Keratinocyte (primary cell): ENCODE data around the gene ELP5. TPM values are rescaled to one million over a fixed set of nuclear protein-coding genes. Genes with fewer than 3 reads are reported as not detected.

Source experiments
- DNase-seq: peaks from one replicate; pipeline ENCODE4 v3.0.0-alpha.2; 2011; ENCODE audit warnings: low read depth, missing footprints, low spot score
- FAIRE-seq: peaks from 2 replicates; lab custom pipeline; 2011; peaks lifted over from hg19 to GRCh38; lab: Jason Lieb, UNC
- H2AFZ ChIP-seq: 2 replicates; pipeline ENCODE4 v1.6.0; 2012; ENCODE audit warnings: low read length, control low read depth, inconsistent platforms; ENCODE audit not compliant: control insufficient read depth
- H3K27ac ChIP-seq: 2 replicates; pipeline ENCODE4 v1.5.1; 2011; ENCODE audit warnings: low read length; ENCODE audit not compliant: control insufficient read depth, insufficient read depth
- H3K27me3 ChIP-seq: 3 replicates; pipeline ENCODE4 v1.6.0; 2011; ENCODE audit warnings: low read length; ENCODE audit not compliant: control insufficient read depth, insufficient read depth; ENCODE audit errors: extremely low read depth
- H3K36me3 ChIP-seq, 2 experiments: 2 replicates in 1 of 2; 3 replicates in 1 of 2; pipeline ENCODE4 v1.5.1; 2011; ENCODE audit warnings: low read length in 2 of 2, mild to moderate bottlenecking in 1 of 2; ENCODE audit not compliant: control insufficient read depth in 2 of 2, insufficient read depth in 2 of 2; ENCODE audit errors: extremely low read depth in 1 of 2
- H3K4me1 ChIP-seq: 3 replicates; pipeline ENCODE4 v1.5.1; 2011; ENCODE audit warnings: low read length; ENCODE audit not compliant: control insufficient read depth, insufficient read depth; ENCODE audit errors: extremely low read depth
- H3K4me2 ChIP-seq: 3 replicates; pipeline ENCODE4 v1.6.0; 2011; ENCODE audit warnings: low read depth, low read length; ENCODE audit not compliant: control insufficient read depth, insufficient read depth; ENCODE audit errors: extremely low read depth
- H3K4me3 ChIP-seq, 3 experiments: fragments of 200-600 bp in 1 of 3; sonication (generic) in 1 of 3; 2 replicates in 2 of 3; 3 replicates in 1 of 3; pipeline ENCODE4 v1.5.1; 2011 to 2016; ENCODE audit warnings: low read length in 3 of 3, mild to moderate bottlenecking in 3 of 3, control low read depth in 2 of 3, inconsistent platforms in 1 of 3, low read depth in 1 of 3, mixed read lengths in 1 of 3, mixed run types in 1 of 3, moderate library complexity in 1 of 3; ENCODE audit not compliant: control insufficient read depth in 2 of 3, insufficient read depth in 2 of 3; ENCODE audit errors: extremely low read depth in 1 of 3
- H3K79me2 ChIP-seq: 2 replicates; pipeline ENCODE4 v1.6.0; 2012; ENCODE audit warnings: low read length; ENCODE audit not compliant: control insufficient read depth, insufficient read depth
- H3K9ac ChIP-seq: 3 replicates; pipeline ENCODE4 v1.6.0; 2011; ENCODE audit warnings: low read length; ENCODE audit not compliant: control insufficient read depth, insufficient read depth; ENCODE audit errors: extremely low read depth
- H3K9me1 ChIP-seq: 3 replicates; pipeline ENCODE4 v1.6.0; 2011; ENCODE audit warnings: low read length; ENCODE audit not compliant: control insufficient read depth, insufficient read depth; ENCODE audit errors: extremely low read depth
- H3K9me3 ChIP-seq: 2 replicates; pipeline ENCODE4 v1.5.1; 2012; ENCODE audit warnings: low read depth, low read length; ENCODE audit not compliant: control insufficient read depth
- H4K20me1 ChIP-seq: 3 replicates; pipeline ENCODE4 v1.6.0; 2011; ENCODE audit warnings: low read length; ENCODE audit not compliant: control insufficient read depth, insufficient read depth; ENCODE audit errors: extremely low read depth
- EZH2 ChIP-seq: IDR thresholded peaks from one replicate; pipeline ENCODE4 v1.6.1; 2012; ENCODE audit warnings: inconsistent platforms, mild to moderate bottlenecking, low read length, moderate library complexity
- dilution Hi-C: fragments of 300-500 bp; cut with MboI; formaldehyde crosslinking; loops from one replicate; pipeline ENCODE4 v1.7.0; 2020; ENCODE audit warnings: low sequenced_read_pairs; ENCODE audit not compliant: extremely low pct_ligation_motif_present
- polyA plus RNA-seq, 5 experiments: library from polyadenylated mRNA; depleted of rRNA in 3 of 5; stranded (reverse) in 3 of 5; stranded (forward) in 1 of 5; unstranded in 1 of 5; fragments of >200 nt; gene quantifications; 1 replicate in 1 of 5; 2 replicates in 3 of 5; 3 replicates in 1 of 5; pipeline versions ENCODE4 v1.2.1 to v1.2.3, GENCODE V29; 2011 to 2012; ENCODE audit warnings: missing spikeins in 2 of 5, low read depth in 1 of 5, low replicate concordance in 1 of 5
- TF ChIP-seq, protein P1 (sequence below), 3 experiments: IDR thresholded peaks in 1 of 3; conservative IDR thresholded peaks in 1 of 3; optimal IDR thresholded peaks in 1 of 3; 2 replicates in 2 of 3; 3 replicates in 1 of 3; pipeline versions ENCODE3 to v1.5.1; 2011; ENCODE audit warnings: low read length in 3 of 3, mild to moderate bottlenecking in 3 of 3, moderate library complexity in 2 of 3, control low read depth in 1 of 3, inconsistent platforms in 1 of 3; ENCODE audit not compliant: insufficient read depth in 2 of 3; ENCODE audit errors: extremely low read depth in 1 of 3

Gene ELP5
- polyA plus RNA-seq, 1 donor (not counting 4 experiments of a cell fraction or from before 2014, with no cell fraction given) = 19.4 TPM

DNA sequence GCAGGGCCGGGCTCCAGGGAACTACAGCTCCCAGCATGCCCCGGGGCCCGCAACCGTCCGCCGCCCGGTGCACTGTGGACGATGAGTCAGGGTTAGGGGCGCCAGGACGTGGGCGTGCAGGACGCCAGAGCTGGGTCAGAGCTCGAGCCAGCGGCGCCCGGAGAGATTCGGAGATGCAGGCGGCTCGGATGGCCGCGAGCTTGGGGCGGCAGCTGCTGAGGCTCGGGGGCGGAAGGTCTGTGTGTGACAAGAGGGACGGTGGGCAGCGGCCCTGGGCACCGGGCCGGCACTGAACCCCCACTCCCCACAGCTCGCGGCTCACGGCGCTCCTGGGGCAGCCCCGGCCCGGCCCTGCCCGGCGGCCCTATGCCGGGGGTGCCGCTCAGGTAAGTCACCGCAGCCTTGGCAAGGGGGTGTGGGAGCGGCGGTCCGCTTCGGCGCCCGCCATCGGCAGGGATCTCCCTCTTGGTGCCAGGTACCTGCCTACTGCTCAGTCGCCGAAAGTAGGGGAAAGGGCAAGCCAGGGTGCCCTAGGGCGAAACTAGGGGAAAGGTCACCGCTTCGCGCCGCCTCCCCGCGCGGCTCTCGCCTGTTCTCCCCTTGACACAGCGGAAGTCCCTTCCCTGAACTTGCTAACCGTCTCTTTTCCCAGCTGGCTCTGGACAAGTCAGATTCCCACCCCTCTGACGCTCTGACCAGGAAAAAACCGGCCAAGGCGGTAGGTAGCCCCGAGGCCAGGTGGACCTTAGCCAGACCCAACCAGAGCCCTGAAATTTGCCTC is 32.0 kb upstream of the ELP5 start, which contains the start of the genes ACADVL and DLG4:
Gene ACADVL (plus strand): TSS at position 127 of the 781 bp plus-strand sequence. CDS start 47 bp downstream, at position 174.
Gene DLG4 (minus strand): TSS at position 25 of the 781 bp plus-strand sequence.
- Histone ChIP-seq H3K27ac (peak within 1 kb of the TSS; percentile 92), H3K27me3 (no peaks in the 10 kb centered on the region), H3K9me1 (no peaks in the 10 kb centered on the region), H2AFZ (peak within 1 kb of the TSS; percentile 39), H3K9me3 (no peaks in the 10 kb centered on the region), H3K4me1 (peaks cover 36% of the 10 kb centered on the region), H4K20me1 (peaks cover 5% of the 10 kb centered on the region), H3K9ac (peak within 1 kb of the TSS; percentile 87), H3K4me2 (peak within 1 kb of the TSS; percentile 88), H3K4me3 (peak within 1 kb of the TSS; percentile 55 to 74 (median 72)), H3K36me3 (peaks cover 26 to 37% of the 10 kb centered on the region in 2 experiments), H3K79me2 (peaks cover 14% of the 10 kb centered on the region)
- DNase-seq (no peak), FAIRE-seq (peak; percentile 59)
- TF ChIP-seq EZH2 = no peak
- TF ChIP-seq, protein P1, sequence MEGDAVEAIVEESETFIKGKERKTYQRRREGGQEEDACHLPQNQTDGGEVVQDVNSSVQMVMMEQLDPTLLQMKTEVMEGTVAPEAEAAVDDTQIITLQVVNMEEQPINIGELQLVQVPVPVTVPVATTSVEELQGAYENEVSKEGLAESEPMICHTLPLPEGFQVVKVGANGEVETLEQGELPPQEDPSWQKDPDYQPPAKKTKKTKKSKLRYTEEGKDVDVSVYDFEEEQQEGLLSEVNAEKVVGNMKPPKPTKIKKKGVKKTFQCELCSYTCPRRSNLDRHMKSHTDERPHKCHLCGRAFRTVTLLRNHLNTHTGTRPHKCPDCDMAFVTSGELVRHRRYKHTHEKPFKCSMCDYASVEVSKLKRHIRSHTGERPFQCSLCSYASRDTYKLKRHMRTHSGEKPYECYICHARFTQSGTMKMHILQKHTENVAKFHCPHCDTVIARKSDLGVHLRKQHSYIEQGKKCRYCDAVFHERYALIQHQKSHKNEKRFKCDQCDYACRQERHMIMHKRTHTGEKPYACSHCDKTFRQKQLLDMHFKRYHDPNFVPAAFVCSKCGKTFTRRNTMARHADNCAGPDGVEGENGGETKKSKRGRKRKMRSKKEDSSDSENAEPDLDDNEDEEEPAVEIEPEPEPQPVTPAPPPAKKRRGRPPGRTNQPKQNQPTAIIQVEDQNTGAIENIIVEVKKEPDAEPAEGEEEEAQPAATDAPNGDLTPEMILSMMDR (optimal IDR thresholded peaks at IDR 0.05 in 1 of 3, IDR thresholded peaks at IDR 0.05 in 1 of 3, conservative IDR thresholded peaks at IDR 0.05 in 1 of 3; ENCODE audit: extremely low read depth in 1 of 3, insufficient read depth in 2 of 3, low read length in 3 of 3) = no peak
- dilution Hi-C loops = no loop called here

- TF ChIP-seq EZH2 = no peak
- TF ChIP-seq, protein P1 (optimal IDR thresholded peaks at IDR 0.05 in 1 of 3, IDR thresholded peaks at IDR 0.05 in 1 of 3, conservative IDR thresholded peaks at IDR 0.05 in 1 of 3; ENCODE audit: extremely low read depth in 1 of 3, insufficient read depth in 2 of 3, low read length in 3 of 3) = peak; percentile 72 to 81 (median 79)
- DNase-seq (no peak), FAIRE-seq (peak; percentile 71)
- Histone ChIP-seq H3K9me3 (no peaks in the 10 kb centered on the region), H3K27me3 (no peaks in the 10 kb centered on the region), H3K4me3 (peak overlapping the region; percentile 55 to 74 (median 72)), H3K79me2 (peaks cover 14% of the 10 kb centered on the region), H3K36me3 (peaks cover 28 to 38% of the 10 kb centered on the region in 2 experiments), H3K27ac (peak overlapping the region; percentile 92), H3K4me1 (peaks cover 32% of the 10 kb centered on the region), H3K4me2 (peak overlapping the region; percentile 88), H2AFZ (no peak overlapping the region), H3K9me1 (no peaks in the 10 kb centered on the region), H3K9ac (peak overlapping the region; percentile 87), H4K20me1 (peaks cover 5% of the 10 kb centered on the region)
- dilution Hi-C loops = no loop called here
Measured at GRCh38 chr17:7220593-7221277, 31.3 kb upstream of the ELP5 start.
